A549 treated with Hydrocortisone at 1 μM for 4 hours (cell line): ENCODE measurements around the gene OR51B5. TPM values are rescaled to one million over a fixed set of nuclear protein-coding genes. Genes with fewer than 3 reads are reported as not detected.

Experiments
- total RNA-seq: library from RNA; stranded (reverse); fragments of 200-300 nt; extraction: Qiagen RNA extraction; gene quantifications from 5 replicates; pipeline ENCODE4 v1.2.3, GENCODE V29; 2022

The OR51B5 gene
- not detected in 5 replicates for total RNA-seq

DNA sequence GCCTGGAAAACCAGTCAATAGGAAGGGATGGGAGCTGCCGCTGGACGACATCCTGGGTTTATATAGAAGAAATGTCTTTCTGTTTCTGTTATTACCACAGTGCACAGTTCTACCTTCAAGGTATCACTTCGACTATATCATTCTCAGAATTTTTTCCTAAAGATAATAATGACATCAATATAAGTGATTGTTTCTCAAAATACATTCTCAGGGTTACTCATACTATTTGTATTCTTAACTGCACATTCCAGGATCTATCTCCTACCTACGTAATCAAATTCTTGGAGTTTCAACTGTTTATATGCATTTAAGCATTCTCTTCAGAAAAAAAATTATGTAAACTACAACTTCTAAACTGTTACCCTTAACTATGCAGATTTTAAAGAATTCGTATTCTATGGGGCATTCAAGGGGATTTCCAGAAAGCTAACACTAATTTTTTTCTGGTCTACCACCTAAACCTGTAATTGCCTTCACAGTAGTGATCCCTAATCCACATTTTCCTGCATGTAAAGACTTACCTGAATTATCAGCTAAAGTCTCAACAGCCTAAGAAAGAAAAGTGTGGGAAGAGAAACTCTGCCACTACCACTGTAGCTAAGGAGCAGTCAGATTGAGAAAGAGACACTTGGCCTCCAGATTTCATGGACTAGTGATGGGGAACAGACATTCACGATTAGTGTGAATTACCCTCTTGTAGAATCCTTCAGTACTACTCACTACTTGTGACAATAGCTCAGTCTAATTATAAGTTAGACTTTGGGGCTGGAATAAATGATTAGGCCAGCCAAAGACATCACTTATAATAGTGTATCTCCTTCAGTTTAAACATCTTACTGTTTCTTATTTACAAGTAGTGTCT, at the start of gene OR51B5:
Gene OR51B5, minus strand, starts transcription at position 51 of the 862 bp plus-strand sequence. Its CDS starts 0 bp downstream, at position 51.

GRCh38 chr11:5383576-5383975, 40.3 kb upstream of the OR51B5 start, which contains the start of gene OR51M1:
Gene OR51M1, plus strand, starts transcription at chr11:5383812. Its CDS starts 5,587 bp downstream, at chr11:5389399.

DNA sequence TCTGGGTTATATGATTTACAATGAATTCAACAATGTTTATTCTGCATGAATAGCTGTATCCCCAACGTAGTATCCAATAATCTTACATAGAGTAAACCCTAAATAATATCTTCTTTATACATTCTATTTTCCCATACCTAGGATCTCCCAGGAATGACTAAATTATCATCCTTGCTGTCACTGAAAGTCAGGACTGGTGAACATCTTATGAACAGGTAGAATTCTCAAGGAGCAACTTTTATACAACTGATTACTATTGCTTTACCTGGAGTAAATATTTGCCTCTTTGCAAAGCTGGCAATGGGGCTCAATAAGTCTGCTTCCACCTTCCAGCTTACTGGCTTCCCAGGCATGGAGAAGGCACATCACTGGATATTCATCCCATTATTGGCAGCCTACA, 7.9 kb upstream of the OR51B5 start, which contains the start of gene OR51B6:
Gene OR51B6, plus strand, starts transcription at position 301 of the 400 bp plus-strand sequence. Its CDS starts 0 bp downstream, at position 301.

DNA sequence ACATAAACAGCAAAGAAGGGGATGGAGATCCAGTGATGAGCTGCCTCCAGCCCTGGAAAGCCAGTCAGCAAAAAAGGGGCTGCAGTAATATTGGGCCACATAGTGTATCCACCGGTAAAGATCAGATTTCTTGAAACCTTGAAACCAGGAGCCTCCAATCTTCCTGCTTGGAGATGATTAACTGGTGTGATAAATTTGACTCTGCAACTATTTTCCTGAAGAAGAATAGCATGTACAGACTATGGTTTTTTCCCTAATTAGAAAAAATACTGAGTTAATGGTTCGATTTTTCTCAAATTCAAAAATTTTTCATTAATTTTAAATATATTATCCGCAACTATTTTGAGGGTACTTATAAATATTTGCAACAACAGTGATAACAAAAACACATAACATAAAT, 19.1 kb downstream of the OR51B5 start, which contains the start of gene OR51B2:
Gene OR51B2, minus strand, starts transcription at position 101 of the 400 bp plus-strand sequence. Its CDS starts 0 bp downstream, at position 101.

DNA sequence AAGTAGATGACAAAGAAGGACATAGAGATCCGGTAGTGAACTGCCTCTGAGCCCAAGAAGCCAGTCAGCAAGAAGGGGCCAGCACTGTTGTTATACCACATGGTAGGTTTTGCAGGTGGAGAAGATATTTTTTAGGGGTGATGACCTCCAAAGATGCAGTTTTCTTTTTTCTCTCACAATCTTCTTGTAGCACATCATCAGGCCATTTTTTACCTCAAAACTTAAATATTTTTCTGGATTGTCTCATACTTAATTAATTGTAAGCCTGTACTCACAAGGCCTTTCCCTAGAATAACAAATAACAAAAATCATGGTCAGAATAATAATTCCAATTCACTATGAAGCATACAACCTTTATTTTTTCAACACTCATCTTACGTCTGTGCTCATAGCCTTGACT, 41.5 kb downstream of the OR51B5 start, which contains the start of gene OR51B4:
Gene OR51B4, minus strand, starts transcription at position 101 of the 400 bp plus-strand sequence. Its CDS starts 0 bp downstream, at position 101.

Other genes with a start within 250 kb of the OR51B5 start
- gene OR52A5, start 205.2 kb downstream of the OR51B5 start, total RNA-seq: not detected in 5 replicates
- gene OR52A1, start 188.8 kb downstream of the OR51B5 start, total RNA-seq: not detected in 5 replicates
- gene OR51V1, start 142.8 kb downstream of the OR51B5 start, total RNA-seq: not detected in 5 replicates
- not detected in 5 replicates for gene HBB, start 116.5 kb downstream of the OR51B5 start, total RNA-seq
- gene HBD, start 109.0 kb downstream of the OR51B5 start, total RNA-seq: not detected in 5 replicates
- gene HBG1, start 93.7 kb downstream of the OR51B5 start, total RNA-seq: not detected in 5 replicates
- not detected in 5 replicates for gene HBG2, start 88.7 kb downstream of the OR51B5 start, total RNA-seq
- 0.16 TPM in 1 of 5 replicates, not detected in the others for gene HBE1, start 73.6 kb downstream of the OR51B5 start, total RNA-seq
- not detected in 5 replicates for gene OR51B4, start 41.6 kb downstream of the OR51B5 start, total RNA-seq
- gene OR51B2, start 19.2 kb downstream of the OR51B5 start, total RNA-seq: not detected in 5 replicates
- gene OR51B6, start 8.0 kb upstream of the OR51B5 start, total RNA-seq: not detected in 5 replicates
- not detected in 5 replicates for gene OR51M1, start 40.3 kb upstream of the OR51B5 start, total RNA-seq
- gene OR51Q1, start 78.6 kb upstream of the OR51B5 start, total RNA-seq: not detected in 5 replicates
- gene OR51I1, start 98.0 kb upstream of the OR51B5 start, total RNA-seq: not detected in 5 replicates
- gene OR51I2, start 105.8 kb upstream of the OR51B5 start, total RNA-seq: not detected in 5 replicates
- gene OR52D1, start 145.2 kb upstream of the OR51B5 start, total RNA-seq: not detected in 5 replicates
- not detected in 5 replicates for gene UBQLN3, start 166.4 kb upstream of the OR51B5 start, total RNA-seq
- gene UBQLNL, start 173.2 kb upstream of the OR51B5 start, total RNA-seq: not detected in 5 replicates
- gene OR52H1, start 205.0 kb upstream of the OR51B5 start, total RNA-seq: not detected in 5 replicates
- not detected in 5 replicates for gene OR52B6, start 237.4 kb upstream of the OR51B5 start, total RNA-seq